SK-N-MC (cell line): Measurements from ENCODE around the gene FSCN2.

Source experiments
- DNase-seq: peaks from one replicate; pipeline ENCODE4 v3.0.0-alpha.2; 2011; ENCODE audit warnings: low read depth, low spot score
- H3K27ac ChIP-seq: fragments of 200-600 bp; sonication (generic); 2 replicates; pipeline ENCODE4 v1.5.1; 2016; ENCODE audit warnings: mixed run types
- H3K36me3 ChIP-seq: fragments of 200-600 bp; sonication (generic); 2 replicates; pipeline ENCODE4 v1.6.1; 2017; ENCODE audit warnings: antibody characterized with exemption, low read length, mixed read lengths; ENCODE audit not compliant: insufficient read depth
- H3K4me3 ChIP-seq: fragments of 200-600 bp; sonication (generic); 2 replicates; pipeline ENCODE4 v1.5.1; 2016
- H3K9ac ChIP-seq: fragments of 200-600 bp; sonication (generic); 2 replicates; pipeline ENCODE4 v1.8.0; 2017; ENCODE audit warnings: mixed run types, mixed read lengths; ENCODE audit not compliant: insufficient read length
- H3K9me3 ChIP-seq: fragments of 200-600 bp; sonication (generic); 2 replicates; pipeline ENCODE4 v1.6.1; 2017; ENCODE audit warnings: low read depth, mild to moderate bottlenecking, antibody characterized with exemption, low read length, moderate library complexity, mixed read lengths
- EZH2 ChIP-seq: fragments of 200-600 bp; sonication (generic); IDR thresholded peaks from one replicate; pipeline ENCODE4 v1.6.1; 2017; ENCODE audit warnings: antibody characterized with exemption
- FOXP2 ChIP-seq: optimal IDR thresholded peaks from 2 replicates; pipeline ENCODE3; 2011; ENCODE audit warnings: mild to moderate bottlenecking, moderate library complexity; ENCODE audit not compliant: insufficient read depth; ENCODE audit errors: extremely low read length, control extremely low read depth
- POLR2AphosphoS5 ChIP-seq: IDR thresholded peaks from 2 replicates; pipeline ENCODE4 v1.6.1; 2012; ENCODE audit warnings: mild to moderate bottlenecking, low read depth, low read length, borderline replicate concordance

FSCN2 gene

DNA sequence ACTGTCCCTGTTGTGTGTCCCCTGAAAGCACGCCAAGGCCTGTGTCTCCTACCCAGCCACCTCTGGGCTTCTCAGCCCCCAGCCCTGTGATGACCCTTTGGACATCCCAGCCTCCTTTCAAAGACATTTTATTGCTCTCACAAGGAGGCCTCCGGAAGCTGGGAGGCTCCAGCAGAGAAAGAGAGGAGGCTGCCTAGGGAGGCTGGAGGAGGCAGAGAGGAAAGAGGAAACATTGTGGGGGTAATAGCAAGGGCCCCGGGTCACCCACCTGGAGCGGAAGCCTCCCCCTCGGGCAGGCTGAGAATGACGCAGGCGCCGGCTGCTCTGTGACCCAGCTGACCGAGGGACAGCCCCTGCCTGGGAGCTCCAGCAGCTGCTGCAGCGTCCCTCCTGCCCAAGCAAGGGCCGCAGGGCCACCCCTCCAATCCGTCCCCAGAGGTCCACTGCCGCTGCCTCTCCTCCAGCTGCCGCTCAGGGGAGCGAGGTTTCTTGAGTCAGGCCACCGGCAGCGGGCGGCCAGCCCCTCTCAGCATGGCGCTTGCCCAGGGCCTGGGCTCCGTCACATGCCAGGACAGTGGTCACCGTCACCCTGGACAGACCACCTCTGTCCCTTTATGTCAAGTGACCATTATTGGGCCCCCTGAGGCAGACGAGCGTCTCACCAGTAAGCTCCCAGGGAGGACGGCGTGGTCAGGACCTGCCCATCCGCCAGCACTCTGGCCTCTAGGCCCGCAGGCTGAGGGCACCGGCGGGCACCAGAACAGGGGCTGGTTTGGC is 44.9 kb upstream of the FSCN2 start:
- no peak overlapping the region for H3K9ac ChIP-seq
- no peaks in the 10 kb centered on the region for H3K36me3 ChIP-seq
- H3K9me3 ChIP-seq, result no peaks in the 10 kb centered on the region
- TF ChIP-seq POLR2AphosphoS5 (no peak), FOXP2 (no peak), EZH2 (no peak)
- H3K4me3 ChIP-seq, result peak overlapping the region; percentile 69
- DNase-seq, result no peak
- peak overlapping the region; percentile 79 for H3K27ac ChIP-seq

DNA sequence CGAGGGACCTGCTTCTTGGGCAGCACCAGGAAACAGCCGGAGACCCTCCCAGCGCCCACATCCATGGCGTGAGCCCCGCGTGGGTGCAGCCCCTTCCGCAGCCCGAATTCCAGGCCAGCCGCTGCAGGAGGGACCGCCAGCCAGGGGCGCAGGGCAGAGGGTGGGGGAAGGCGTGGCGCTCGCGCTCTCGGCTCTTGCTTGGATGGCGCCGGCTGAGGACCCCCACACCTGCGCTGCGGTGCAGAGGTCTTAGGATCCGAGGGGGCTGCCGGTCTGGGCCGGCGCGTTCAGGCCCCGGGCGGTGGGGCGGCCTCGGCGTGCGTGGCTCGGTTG is 44.3 kb upstream of the FSCN2 start:
- H3K9me3 ChIP-seq, result no peaks in the 10 kb centered on the region
- H3K27ac ChIP-seq, result no peak overlapping the region
- no peaks in the 10 kb centered on the region for H3K36me3 ChIP-seq
- TF ChIP-seq FOXP2 (no peak), EZH2 (no peak), POLR2AphosphoS5 (no peak)
- no peak overlapping the region for H3K9ac ChIP-seq
- H3K4me3 ChIP-seq, result peak overlapping the region; percentile 69
- no peak for DNase-seq

DNA sequence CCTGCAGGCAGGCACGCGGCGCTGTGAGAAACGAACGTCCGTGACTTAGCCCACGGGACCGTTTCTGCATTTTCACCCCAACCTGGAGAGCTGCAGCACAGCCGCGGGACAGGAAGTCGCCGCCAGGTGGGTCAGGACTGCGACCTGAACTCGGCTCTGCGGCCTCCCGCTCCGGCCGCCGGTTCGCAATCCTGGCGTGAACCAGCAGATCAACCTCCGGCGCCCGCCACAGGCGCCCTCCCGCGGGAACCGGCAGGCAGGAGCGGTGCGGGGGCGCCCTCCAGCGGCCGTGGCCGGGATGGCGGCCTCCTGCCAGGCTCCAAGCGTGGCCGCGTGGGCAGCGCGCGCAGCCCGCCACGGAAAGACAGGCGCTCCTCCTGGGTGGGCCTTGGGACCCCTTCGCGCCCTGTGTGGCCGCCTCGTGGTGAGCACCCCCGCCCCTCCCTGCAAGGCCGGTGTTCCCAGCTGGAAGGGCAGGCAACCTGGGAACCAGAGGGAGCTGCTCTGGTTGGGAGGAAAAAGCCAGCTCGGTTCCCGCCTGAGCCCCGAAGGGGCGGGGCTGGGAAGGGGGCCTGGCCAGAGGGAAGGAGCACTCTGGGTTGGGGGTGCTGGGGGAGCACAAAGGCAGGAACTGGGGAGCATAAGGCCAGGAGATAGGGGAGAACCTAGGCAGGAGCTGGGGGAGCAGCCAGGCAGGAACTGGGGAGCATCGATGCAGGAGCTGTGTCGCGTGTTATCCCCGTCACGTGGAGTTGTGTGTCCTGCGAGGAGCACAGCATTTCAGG is 43.8 kb upstream of the FSCN2 start:
- Histone ChIP-seq H3K4me3 (peak overlapping the region; percentile 69), H3K9me3 (no peaks in the 10 kb centered on the region), H3K9ac (peak overlapping the region; percentile 30), H3K36me3 (no peaks in the 10 kb centered on the region), H3K27ac (peak overlapping the region; percentile 30; the same call in 1 of the 2 replicates)
- no peak for DNase-seq
- TF ChIP-seq FOXP2 (no peak), EZH2 (no peak), POLR2AphosphoS5 (peak; percentile 43; the same call in 1 of the 2 replicates)

DNA sequence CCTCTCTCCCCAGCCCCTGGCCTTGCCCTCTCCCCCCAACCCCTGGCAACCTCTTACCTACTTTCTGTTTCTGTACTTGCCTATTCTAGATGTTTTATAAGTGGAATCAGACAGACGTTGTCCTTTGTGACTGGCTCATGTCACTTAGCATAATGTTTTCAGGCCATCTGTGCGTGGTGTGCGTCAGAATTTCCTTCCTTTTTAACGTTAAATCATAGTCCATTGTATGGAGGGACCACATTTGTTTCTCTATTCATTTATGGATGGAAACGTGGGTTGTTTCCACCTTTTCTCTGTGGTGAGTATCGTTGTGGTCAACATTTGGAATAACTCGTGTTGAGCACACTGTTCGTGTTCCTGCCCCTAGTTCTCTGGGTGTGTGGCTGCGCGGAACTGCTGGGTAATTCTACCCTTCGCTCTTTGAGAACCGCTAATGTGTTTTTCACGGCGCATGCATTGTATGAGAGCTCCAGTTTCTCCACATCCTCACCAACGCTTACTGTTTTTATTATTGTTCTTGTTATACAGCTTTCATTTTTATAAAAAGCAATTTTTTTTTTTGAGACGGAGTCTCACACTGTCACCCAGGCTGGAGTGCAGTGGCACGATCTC is 41.9 kb upstream of the FSCN2 start:
- Histone ChIP-seq H3K4me3 (no peak overlapping the region), H3K36me3 (no peaks in the 10 kb centered on the region), H3K9ac (peak overlapping the region; percentile 5), H3K9me3 (no peaks in the 10 kb centered on the region), H3K27ac (peak overlapping the region; percentile 69; the same call in 1 of the 2 replicates)
- DNase-seq, result no peak
- TF ChIP-seq EZH2 (no peak), FOXP2 (no peak), POLR2AphosphoS5 (no peak)

DNA sequence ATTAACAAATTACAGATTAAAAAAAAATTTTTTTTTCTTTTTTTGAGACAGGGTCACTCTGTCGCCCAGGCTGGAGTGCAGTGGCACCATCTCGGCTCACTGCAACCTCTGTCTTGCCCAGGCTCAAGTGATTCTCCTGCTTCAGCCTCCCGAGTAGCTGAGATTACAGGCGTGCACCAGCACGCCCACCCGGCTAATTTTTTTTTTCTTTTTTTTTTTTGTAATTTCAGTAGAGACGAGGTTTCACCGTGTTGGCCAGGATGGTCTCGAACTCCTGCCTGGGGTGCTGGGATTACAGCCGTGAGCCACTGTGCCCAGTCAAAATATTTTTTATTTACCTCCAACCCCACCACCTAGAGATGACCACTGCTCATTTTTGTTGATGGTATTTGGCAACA is 41.1 kb upstream of the FSCN2 start:
- no peak overlapping the region for H3K9ac ChIP-seq
- no peaks in the 10 kb centered on the region for H3K9me3 ChIP-seq
- H3K36me3 ChIP-seq, result no peaks in the 10 kb centered on the region
- no peak for DNase-seq
- H3K27ac ChIP-seq, result no peak overlapping the region
- no peak overlapping the region for H3K4me3 ChIP-seq
- TF ChIP-seq EZH2 (no peak), POLR2AphosphoS5 (no peak), FOXP2 (no peak)

DNA sequence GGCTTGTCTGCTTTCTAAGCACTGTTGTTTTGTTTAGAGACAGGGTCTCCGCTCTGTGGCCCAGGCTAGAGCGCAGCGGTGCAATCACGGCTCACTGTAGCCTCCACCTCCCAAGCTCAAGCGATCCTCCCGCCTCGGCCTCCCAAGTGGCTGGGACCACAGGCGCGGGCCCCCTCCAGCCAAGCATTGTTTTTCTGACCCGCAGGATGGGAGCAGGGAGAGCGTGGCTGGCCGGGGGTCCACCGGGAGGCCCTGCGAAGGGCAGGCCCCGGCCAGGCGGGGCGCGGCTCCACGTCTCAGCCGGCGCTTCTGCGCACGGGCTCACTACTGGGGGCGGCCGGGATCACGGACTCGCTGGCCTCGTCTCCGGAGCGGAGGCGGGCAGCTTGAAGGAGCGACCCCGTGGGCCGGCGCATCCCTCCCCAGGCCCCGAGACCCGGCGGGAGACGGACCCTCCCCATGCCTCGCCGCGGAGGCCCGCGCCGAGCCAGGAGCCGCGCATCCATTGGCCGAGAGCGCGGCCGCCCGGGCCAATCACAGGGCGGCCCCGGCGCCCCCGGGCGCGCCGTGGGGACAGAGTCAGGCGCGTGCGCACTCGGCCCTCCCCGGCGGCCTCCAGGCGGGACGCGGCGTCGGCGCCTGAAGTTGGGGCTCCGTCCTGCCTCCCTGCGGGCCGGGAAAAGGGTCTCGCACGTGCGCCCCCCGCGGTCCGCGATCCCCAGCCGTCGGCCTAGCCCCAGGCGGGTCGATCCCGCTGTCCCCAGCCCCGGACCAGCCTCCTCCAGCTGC is 40.5 kb upstream of the FSCN2 start:
- TF ChIP-seq POLR2AphosphoS5 (no peak), EZH2 (no peak), FOXP2 (no peak)
- Histone ChIP-seq H3K27ac (no peak overlapping the region), H3K36me3 (no peaks in the 10 kb centered on the region), H3K9ac (no peak overlapping the region), H3K9me3 (no peaks in the 10 kb centered on the region), H3K4me3 (no peak overlapping the region)
- no peak for DNase-seq

DNA sequence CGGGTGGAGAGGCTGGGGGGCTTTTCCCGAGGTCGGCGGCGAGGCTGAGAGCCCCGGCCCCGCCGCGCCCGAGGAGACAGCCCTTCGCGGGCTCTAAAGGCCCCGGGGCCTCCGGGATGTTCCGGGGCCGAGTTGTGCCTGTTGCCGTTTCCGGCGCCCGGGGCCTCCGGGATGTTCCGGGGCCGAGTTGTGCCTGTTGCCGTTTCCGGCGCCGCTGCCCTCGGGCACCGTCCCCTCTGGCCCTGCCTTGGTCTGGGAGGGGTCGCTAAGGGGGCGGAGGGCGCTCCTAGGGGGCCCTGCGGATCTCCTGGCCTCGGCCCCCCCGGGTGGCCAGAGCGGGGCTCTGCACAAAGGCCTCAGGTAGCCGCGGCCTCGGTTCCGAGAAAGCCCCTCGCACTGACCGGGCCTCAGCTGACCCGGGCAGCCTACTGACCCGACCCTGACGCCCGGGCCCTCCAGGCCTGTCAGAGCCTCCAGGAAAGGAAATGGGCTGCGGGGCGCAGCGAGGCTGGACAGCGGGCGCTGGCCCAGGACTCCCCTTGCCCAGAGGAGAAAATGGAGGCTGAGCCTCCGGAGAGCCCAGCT is 39.8 kb upstream of the FSCN2 start:
- Histone ChIP-seq H3K9ac (no peak overlapping the region), H3K4me3 (no peak overlapping the region), H3K27ac (no peak overlapping the region), H3K36me3 (no peaks in the 10 kb centered on the region), H3K9me3 (no peaks in the 10 kb centered on the region)
- no peak for TF ChIP-seq POLR2AphosphoS5
- TF ChIP-seq EZH2, result no peak
- TF ChIP-seq FOXP2, result no peak
- no peak for DNase-seq
